SK-N-DZ (cell line): ENCODE results near the gene CNTNAP5.

ENCODE experiments used
- DNase-seq: peaks from one replicate; pipeline ENCODE4 v3.0.0-alpha.2; 2015; ENCODE audit warnings: low spot score

The CNTNAP5 gene

DNA sequence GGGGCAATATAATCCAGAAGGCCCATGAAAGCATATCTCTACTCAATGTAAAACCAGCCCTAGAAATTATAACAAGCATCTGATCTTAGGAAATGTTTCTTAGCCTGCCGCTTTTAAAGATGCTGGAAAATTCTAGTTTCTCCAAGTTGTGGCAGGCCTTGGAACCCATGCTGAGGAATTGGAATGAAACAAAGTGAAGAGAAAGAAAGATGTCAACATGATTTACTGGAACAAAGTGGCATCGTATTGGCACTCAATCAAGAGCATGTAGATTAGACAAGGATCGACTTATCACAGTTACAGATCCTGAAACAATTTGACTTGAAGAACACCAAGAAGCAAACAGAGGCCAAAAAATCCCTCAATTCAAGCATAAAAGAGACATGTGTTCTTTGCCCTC, 28.7 kb downstream of the CNTNAP5 start:
- DNase-seq, result no peak

DNA sequence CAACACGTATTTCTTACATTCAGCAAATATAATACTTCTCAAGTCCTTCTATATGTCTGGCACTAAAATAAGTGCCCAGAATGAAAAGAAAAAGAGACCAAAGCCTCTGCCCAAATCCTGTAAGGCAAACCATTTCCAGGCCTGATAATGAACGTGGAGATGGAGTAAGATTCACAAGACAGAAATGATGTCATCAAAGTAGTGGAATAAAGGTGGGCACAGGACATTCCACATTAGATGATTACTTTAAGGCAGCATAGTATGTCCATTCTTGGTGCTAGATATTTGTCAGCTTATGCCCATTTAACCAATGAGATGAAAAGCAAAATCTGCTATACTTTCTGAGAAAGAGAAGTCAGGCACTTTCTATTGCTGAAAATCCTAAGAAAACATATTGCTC, 38.5 kb downstream of the CNTNAP5 start:
- DNase-seq, result no peak

DNA sequence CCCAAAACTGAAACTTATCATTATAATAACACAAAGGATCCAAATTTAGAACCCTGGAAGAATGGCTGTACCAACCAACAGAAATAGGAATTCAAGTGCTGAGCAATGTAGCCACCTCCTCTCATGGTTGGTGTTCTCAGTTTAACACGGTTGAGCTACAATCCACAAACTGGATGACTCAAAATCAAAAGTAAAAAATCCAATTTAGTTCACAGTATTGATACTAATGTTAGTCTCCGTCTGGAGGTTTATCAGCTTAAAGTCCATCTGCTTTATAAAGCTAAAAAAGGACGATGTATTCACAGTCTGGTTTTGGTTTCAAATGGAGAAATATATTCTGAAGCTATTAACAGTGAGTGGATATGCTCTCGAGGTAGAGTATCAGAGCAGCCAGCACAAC, 40.5 kb downstream of the CNTNAP5 start:
- DNase-seq, result no peak

DNA sequence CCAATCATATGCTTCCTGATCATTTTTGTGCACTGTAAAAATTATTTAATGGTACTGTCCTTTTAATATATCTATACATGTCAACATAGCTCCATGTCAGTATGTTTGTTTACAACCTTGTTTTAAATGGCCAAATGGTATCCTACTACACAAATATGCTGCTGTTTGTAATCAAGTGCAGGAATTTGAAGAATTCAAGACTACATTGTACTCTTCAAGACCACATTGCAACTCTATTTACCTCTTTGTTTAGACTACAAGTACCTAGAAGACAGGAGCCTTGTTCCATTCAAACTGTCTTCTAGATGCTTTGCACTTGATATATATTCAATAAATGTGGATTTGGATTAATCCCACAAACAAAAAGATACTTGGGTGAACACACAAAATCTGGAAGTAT, 41.7 kb downstream of the CNTNAP5 start:
- no peak for DNase-seq

DNA sequence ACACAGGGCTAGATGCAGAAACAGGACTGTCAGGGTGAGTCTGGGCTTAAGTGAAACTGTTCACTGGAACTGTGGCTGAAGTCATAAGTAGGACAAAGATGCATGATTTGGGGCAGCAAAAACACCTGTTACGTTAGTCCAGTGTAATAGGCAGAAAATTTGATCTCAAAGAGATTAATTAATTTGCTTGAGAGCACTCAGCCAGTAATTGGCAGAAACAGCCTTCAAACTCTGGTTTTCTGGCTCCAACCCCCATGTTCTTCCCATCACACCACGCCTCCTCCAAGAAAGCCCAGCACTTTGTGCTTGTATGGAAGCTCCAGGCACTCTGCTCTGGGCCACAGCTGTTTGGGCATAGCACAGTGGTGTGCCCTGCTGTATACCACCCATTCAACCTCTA, 54.0 kb downstream of the CNTNAP5 start:
- DNase-seq, result peak; percentile 81

DNA sequence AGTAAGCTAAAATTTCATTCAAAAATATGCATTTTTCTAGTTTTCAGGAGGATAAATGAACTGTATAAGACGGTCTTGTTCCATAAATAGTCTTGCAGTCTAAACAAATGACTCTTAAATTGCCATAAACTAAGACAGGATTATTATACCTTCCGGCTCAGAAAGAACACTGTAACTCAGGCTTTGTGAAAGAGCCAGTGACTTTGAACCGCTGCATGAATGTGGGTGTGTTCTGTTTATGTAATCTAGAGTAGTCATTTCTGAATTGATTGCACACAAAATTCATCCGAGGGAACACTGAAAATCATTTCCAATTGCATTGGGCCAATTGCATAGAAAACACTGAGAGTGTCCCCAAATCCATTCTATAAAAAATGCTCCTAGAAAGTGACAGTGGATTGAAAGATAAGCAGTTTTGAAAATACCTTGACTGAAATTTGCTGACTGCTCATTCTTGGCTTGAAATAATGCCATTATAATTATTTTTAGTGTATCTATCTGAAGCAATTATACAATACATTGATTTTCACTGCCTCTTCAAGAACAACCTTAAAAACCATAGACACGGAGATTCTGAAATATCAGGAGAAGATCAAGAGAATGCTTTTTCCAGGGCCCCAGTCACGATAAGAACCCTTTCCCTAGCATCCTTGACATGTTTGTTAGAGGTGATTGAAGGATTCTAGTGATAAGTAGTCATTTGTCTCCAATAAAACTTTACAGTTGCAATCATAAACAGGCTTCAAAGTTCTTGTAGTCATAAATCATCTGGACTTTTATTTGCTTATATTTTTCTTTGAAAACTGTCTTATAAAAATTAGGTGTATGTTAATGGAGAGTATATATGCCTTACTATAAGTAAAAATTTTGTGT, 55.4 kb downstream of the CNTNAP5 start:
- no peak for DNase-seq

DNA sequence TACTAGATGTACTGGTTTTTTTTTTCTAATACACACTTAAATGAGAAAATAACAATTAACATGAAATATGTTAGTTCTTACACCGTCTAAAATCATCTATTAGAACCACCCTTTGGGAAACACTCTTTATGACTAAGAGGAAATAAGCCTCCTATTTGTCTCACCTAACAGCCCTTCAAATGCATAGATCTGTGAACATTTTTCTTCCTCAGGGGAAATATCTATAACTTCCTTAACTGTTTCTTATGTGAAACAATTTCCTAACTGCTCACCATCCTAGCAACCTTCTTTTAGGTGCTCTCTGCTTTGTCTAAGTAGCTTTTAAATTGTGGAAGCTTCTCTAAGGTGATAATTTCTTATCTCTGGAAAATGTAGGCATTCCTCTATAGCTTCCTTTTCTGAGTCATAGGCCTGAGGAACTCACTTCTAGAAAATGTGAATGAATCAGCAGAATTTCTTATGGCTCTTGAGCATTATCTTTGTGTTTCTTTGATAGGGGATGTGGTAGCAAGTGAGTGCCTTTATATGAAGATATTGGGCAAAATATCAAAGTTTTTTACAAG, 56.1 kb downstream of the CNTNAP5 start:
- no peak for DNase-seq

DNA sequence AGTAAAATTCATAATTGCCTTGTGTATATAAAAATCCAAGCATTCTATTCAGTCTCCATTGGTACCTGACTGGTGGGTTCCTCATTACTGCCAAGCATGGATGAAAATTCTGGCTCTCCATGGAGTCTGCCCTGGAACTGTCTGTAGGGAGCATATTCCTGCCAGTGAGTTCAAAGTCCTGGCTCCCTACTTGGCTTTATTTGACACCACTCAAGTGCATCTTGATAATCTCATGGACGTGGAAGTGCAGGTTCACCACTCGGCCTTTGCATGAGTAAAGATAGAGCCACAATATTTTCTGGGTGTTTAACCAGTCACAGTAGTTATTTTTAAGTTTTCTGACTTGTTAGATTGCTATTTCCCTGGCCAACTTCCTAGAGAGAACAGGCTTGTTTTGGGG, 63.5 kb downstream of the CNTNAP5 start:
- DNase-seq, result no peak

DNA sequence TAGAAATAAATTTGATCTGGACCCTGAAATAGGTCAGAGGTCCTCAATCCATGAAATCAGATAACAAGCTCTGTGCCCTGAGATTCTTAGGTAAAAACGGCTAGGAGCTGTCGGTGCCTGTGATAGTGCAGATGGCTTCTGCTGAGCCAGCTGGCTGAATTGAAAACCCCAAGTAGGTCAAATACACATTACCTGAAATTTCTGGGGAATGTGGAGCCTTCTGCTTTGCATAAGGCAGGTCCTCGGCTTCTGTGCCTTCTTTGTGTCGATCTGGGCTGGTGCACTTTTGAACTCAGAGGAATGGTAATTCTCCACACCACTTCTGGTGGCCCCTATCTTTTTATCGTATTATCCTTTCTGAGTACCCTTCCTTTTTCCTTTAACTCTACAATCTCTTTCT, 66.6 kb downstream of the CNTNAP5 start:
- DNase-seq, result peak; percentile 91

DNA sequence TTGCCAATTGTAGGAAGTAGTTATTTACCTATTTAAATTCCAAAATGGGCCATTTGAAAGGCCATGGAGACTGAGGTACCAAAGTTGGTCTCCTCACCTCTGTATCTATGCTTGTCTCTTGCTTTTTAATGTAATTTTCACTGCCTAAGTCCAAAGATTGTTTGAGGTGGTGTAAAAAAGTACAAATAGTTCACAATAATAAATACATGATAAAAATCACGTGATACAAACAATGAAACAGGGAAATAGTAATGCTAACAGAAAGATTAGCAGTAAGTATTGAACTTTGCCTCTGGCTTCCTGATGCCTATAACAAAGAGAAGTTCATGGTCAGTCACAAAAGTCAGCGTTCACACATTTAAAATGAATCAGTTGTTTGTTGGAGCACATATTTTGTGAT, 67.6 kb downstream of the CNTNAP5 start:
- DNase-seq, result no peak

DNA sequence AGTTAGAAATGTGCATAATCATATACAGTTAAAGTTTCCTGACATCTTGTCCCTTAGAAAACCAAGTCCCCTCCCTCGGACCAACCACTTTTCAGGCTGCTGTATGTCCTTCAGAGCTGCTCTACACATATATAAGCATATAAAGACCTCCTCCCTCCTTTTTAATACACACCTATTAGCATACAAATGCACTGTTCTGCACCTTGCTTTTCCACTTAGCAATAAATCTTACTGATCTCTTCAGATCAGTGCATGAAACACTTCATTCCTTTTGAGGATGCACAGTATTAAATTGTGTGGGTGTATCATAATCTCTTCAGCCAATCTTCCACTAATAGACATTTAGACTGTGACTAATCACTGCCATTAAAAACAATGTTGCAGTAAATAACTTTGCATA, 79.8 kb downstream of the CNTNAP5 start:
- no peak for DNase-seq

DNA sequence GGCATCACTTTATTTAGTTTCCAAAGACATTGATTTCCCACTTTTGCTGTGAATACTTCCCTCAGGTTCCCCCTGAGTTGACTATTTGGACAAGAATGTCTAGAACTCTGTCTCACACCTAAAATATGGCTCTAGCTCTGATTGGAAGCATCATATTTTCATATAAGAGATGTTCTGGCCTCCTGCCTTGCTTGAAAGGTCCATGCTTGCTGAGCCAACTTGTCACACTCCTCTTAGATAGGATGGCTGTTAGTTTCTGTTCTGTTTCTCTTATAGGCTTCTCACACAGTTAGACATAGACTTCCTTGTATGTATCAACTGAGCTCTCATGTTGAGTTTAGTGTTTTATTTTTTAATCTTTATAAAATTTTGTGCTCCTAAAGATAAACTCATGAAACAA, 87.1 kb downstream of the CNTNAP5 start:
- DNase-seq, result no peak

DNA sequence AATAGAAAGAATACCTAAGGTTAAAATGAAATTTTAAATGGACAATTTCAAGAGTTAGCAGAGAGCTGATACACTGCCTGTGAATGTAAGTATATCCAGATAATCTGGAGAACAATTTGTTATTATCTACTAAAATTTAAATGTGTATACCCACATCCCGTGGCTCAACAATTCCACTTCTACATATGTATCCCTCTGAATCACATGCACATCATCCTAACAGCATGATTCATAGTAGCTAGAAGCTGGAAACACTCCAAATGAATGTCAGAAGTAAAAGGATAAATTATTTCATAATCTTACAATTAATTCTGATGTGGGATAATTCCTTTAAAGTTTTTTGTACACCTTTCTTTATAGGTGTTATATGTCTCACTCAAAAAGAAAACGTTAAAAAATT, 87.9 kb downstream of the CNTNAP5 start:
- DNase-seq, result no peak

DNA sequence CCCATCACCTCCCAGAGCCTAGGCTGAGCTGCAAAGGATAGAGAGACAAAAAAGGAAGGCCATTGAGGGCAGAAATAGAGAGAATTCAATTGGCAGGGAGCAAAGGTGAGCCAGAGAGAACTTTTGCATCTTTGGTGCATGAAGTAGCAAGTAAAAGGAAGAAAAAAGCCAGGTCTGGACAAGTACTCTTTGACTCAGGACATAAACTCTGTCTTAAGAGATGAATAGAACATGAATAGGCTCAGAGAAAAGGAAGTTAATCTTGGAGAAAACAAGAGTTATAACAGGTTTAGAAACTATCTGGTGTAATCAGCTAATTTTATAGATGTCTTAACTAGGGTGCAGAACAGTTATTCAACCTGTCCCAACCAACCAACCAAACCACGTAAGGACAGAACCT, 95.2 kb downstream of the CNTNAP5 start:
- DNase-seq, result no peak

DNA sequence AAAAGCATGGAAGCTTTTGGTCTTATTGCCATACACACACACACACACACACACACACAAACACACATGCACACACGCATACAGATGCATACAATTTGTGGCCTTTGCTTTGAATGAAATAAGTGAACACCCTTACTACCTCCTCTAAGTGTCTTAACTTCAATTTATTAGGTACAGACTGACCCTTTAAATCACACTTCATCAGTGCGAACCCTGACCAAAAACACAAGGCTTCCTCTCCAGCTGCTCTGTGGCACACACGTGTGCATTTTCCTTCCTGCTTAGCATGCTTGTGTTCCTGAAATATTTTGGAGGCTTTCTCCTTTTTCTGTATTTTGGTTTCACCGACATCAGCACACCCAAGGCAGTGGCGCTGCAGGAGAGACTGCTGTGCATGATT, 96.0 kb downstream of the CNTNAP5 start:
- DNase-seq, result no peak

DNA sequence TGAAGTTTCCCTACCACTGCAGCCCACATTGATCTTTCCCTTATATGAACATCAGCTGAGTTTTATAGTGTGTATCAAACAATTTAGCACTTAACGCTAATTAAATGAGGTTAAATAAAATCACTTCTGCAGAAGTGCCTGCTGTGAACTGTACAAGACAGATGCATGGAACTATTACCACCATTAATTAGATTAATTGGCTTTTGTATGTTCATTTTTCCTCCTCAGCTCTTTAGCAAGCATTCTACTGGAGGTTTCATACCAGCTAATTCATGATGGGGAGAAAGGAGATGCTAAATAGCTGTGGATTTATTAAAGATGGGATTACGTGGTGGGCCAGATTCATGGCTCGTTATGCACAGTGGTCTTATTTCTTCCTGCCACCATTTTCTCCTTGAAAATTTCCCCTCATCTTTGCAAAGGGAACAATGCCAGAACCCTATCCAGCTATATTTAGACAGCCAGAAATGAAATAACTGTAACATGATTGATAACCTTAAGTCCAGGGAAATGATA, 96.7 kb downstream of the CNTNAP5 start:
- DNase-seq, result no peak

DNA sequence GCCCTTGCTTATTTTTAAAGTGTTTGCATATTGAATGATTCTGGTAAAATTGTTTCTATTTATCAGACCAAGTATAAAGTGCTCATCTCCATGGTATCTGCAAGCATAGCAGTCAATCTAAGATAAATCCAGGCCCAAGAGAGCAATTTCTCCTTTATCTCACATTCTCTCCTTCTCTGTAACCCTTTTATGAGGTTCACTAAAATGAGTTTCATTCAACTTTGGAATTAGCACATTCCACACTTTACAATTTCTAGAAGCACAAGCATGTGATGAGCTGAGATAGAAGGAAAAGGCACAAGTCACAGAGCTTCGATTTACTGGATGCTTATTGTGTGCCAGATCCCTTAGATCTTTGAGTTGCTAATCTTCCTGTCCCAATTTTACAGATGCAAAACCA, 97.3 kb downstream of the CNTNAP5 start:
- DNase-seq, result no peak

DNA sequence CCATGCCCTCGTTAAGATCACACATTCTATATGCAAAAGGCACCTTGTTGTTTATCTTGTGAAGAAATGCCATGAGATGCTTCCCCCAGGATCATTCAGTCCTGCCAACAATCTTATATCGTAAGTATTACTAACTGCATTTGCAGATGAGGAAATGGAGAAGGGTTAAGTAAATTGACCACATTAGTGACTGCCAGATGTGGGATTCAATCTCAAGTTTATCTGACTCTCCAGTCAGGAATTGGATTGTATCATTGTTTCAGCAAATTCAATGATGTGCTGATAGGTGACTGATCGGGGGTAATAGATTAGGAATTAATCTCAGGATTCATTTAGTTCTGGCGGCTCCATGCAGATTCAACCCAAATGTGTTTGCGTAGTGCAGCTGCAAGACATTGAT, 106.2 kb downstream of the CNTNAP5 start:
- DNase-seq, result peak; percentile 7

DNA sequence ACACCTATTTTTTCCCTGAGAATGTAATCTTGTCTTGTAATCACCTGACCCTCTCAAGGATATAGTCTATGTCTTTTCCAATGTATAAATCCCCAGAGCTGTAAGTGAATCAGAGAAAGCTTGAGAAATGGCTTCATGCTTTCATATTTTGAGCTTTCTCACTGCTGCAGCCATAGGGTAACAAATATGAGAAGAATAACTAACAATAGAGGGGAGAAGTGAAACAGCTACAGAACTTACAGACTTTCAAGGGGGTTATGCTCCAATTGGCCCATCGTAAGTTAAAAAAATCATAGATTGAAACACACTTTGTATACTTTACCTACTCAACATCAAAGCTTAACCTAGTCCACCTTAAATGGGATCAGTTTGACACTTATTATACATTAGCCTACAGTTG, 111.0 kb downstream of the CNTNAP5 start:
- no peak for DNase-seq

DNA sequence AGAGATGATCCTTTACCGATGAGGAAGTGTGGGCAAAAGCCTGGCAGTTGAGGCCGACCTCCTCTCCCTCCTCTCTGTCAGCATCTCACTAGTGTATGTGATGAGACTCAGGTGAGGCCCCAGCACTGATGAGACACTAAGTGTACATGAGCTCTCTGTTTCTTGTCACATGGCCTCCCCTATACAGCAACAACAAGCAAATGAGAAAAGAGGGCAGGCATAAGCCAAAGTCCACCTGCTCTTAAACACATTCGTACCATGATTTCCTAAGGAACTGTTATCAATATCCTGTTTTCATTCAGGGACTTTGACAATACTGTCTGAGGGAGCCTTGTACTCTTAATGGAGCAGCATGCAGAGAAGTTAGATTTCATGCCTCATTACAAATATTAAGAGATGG, 113.0 kb downstream of the CNTNAP5 start:
- DNase-seq, result no peak

DNA sequence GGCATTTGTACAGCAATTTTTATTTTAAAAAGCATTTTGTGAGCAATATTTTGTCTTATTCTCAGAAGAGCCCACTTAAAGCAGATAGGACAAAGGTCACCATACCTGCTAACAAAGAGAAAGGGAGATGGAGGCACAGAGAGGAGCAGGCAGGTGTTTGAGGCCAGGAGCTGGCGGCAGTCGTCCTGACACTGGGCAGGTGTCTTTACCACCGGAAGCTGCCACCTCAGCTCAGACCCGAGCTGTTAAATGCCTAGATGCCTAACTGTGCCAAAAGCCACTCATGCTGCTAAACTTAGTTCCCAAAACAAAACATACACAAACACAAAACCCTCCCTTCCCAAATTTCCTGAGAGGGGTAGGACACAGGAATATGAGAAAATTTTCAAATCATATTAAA, 120.9 kb downstream of the CNTNAP5 start:
- no peak for DNase-seq

DNA sequence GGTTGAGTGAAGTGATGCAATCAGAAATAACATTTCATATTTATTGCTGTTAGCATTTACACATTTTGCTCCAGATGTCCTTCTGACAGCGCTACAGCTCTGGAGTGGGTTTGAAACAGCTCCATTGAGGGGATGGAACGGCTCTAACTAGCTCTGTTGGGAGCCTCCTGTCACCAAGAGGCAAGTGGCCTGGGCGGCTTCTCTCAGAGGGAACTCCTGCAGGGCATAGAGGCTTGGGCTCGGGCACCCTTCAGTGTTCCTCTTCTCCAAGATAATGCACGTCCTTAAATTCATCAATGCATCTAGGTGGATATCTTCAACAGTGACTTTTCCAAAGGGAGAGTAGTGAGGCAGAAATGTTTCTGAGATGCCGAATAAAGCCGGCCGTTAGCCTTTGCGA, 122.5 kb downstream of the CNTNAP5 start:
- DNase-seq, result no peak

DNA sequence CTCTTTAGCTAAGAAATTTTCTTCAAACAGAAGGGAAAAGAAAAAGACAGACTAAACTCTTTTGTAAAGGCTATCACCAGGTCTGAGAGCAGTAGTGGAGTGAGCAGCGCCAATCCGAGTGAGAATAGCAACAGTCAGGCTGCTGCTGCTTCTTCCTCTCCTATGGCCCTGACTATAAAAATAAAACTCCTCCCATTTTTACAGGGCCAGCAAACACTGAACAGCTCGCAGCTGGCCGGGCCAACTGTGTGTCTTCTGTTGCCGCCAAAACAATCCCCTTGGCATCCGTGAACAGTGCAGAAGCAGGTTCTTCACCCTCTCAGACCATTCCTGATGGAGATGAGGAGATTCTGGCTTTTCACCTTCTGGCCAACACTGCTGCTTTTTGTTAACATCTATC, 124.5 kb downstream of the CNTNAP5 start:
- no peak for DNase-seq
